ENCODE data around the gene DCBLD2. TPM values are rescaled to one million over a fixed set of nuclear protein-coding genes. Genes with fewer than 3 reads are reported as not detected.

Gene DCBLD2
- total and polyA plus RNA-seq, 9 of the 15 experiments (the other 6 are each of a cell fraction or from before 2014, with no cell fraction given) = 2.7 to 14.6 (median 7.4) TPM

- no peak overlapping the region for H2AFZ ChIP-seq (ENCODE audit: low read depth, low read length)
- no peaks in the 10 kb centered on the region for H3K79me2 ChIP-seq (ENCODE audit: control insufficient read depth, insufficient read depth, low read length)
- FAIRE-seq = no peak
- ChIA-PET POLR2A (no interaction called here), CTCF (ENCODE audit: low intra/inter-chr PET ratio) (no interaction called here)
- no peak overlapping the region for H3K9ac ChIP-seq (ENCODE audit: insufficient read depth in 1 of 2, low read depth in 2 of 2, low read length in 2 of 2)
- intact Hi-C loops (cut with micrococcal nuclease) = no loop called here
- H4K20me1 ChIP-seq (replicated peaks; ENCODE audit: control insufficient read depth, insufficient read depth, low read length) = no peaks in the 10 kb centered on the region
- no peaks in the 10 kb centered on the region for H3K36me3 ChIP-seq (ENCODE audit: control insufficient read depth, insufficient read depth, low read length)
- H3K4me3 ChIP-seq = no peak overlapping the region
- H3K4me2 ChIP-seq (ENCODE audit: insufficient read depth, low read length) = no peak overlapping the region
- no peak for DNase-seq (ENCODE audit: extremely low read depth in 1 of 4, low spot score in 3 of 4)
- TF ChIP-seq, protein P1, sequence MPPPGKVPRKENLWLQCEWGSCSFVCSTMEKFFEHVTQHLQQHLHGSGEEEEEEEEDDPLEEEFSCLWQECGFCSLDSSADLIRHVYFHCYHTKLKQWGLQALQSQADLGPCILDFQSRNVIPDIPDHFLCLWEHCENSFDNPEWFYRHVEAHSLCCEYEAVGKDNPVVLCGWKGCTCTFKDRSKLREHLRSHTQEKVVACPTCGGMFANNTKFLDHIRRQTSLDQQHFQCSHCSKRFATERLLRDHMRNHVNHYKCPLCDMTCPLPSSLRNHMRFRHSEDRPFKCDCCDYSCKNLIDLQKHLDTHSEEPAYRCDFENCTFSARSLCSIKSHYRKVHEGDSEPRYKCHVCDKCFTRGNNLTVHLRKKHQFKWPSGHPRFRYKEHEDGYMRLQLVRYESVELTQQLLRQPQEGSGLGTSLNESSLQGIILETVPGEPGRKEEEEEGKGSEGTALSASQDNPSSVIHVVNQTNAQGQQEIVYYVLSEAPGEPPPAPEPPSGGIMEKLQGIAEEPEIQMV (tag; conservative IDR thresholded peaks at IDR 0.05; ENCODE audit: low read depth) = no peak
- no peak for TF ChIP-seq ZNF263 (CRISPR knock-in tag; IDR thresholded peaks at IDR 0.05; ENCODE audit: borderline replicate concordance)
- no peak for TF ChIP-seq KLF6 (CRISPR knock-in tag; IDR thresholded peaks at IDR 0.05; ENCODE audit: borderline replicate concordance)
- TF ChIP-seq PREB (CRISPR knock-in tag; IDR thresholded peaks at IDR 0.05) = no peak
- TF ChIP-seq ZNF224 (CRISPR knock-in tag; IDR thresholded peaks at IDR 0.05) = no peak
- TF ChIP-seq CXXC5 (CRISPR knock-in tag; IDR thresholded peaks at IDR 0.05) = no peak
- no peak for TF ChIP-seq SMARCA4 (IDR thresholded peaks at IDR 0.05)
- no peak for TF ChIP-seq CREM (IDR thresholded peaks at IDR 0.05; ENCODE audit: low read depth)
- TF ChIP-seq ZNF431 (CRISPR knock-in tag; IDR thresholded peaks at IDR 0.05) = no peak
- TF ChIP-seq, protein P2, sequence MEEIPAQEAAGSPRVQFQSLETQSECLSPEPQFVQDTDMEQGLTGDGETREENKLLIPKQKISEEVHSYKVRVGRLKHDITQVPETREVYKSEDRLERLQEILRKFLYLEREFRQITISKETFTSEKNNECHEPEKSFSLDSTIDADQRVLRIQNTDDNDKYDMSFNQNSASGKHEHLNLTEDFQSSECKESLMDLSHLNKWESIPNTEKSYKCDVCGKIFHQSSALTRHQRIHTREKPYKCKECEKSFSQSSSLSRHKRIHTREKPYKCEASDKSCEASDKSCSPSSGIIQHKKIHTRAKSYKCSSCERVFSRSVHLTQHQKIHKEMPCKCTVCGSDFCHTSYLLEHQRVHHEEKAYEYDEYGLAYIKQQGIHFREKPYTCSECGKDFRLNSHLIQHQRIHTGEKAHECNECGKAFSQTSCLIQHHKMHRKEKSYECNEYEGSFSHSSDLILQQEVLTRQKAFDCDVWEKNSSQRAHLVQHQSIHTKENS (CRISPR knock-in tag; IDR thresholded peaks at IDR 0.05) = no peak
- H3K27me3 ChIP-seq (ENCODE audit: control insufficient read depth in 2 of 2, insufficient read depth in 2 of 2, low read length in 2 of 2) = no peaks in the 10 kb centered on the region
- no peak for ATAC-seq
- no peaks in the 10 kb centered on the region for H3K9me1 ChIP-seq (ENCODE audit: control insufficient read depth, insufficient read depth, low read length)
- WGBS (ENCODE audit: insufficient coverage, low coverage, missing lambda C conversion rate) = 5% methylated on average over 8 of the region's 8 CpGs
- H3K4me1 ChIP-seq (replicated peaks in 1 of 2; ENCODE audit: control insufficient read depth in 2 of 2, insufficient read depth in 2 of 2, low read length in 2 of 2) = no peaks in the 10 kb centered on the region
- BruUV-seq (replicated peaks) = no TSS peak
- no peaks in the 10 kb centered on the region for H3K9me3 ChIP-seq (replicated peaks; ENCODE audit: control insufficient read depth, insufficient read depth, low read depth, low read length)
- in situ Hi-C loops (cut with MboI) = no loop called here
- H3K27ac ChIP-seq (ENCODE audit: extremely low read depth, low read depth, low read length) = no peak overlapping the region
These were observed 131.0 kb downstream of the DCBLD2 start for GRCh38 chr3:98770261-98771039.
